Smooth muscle cell (in vitro differentiated cells): ENCODE data around the gene TRIP10. TPM values are rescaled to one million over a fixed set of nuclear protein-coding genes. Genes with fewer than 3 reads are reported as not detected.

Source experiments
- DNase-seq: peaks from one replicate; lab custom pipeline; 2025; ENCODE audit not compliant: unreplicated experiment; lab: John Stamatoyannopoulos, UW
- H2AFZ ChIP-seq: fragments of 200-600 bp; sonication (generic); 2 replicates; pipeline ENCODE4 v1.6.0; 2016; ENCODE audit warnings: antibody characterized with exemption, low read depth, mild to moderate bottlenecking
- H3F3A ChIP-seq: fragments of 200-600 bp; sonication (generic); 2 replicates; pipeline ENCODE4 v1.6.0; 2017; ENCODE audit warnings: antibody characterized with exemption, low read depth
- H3K27ac ChIP-seq: fragments of 200-600 bp; sonication (generic); 2 replicates; pipeline ENCODE4 v1.5.1; 2016; ENCODE audit warnings: low read depth, mild to moderate bottlenecking
- H3K27me3 ChIP-seq: fragments of 200-600 bp; sonication (generic); 2 replicates; pipeline ENCODE4 v1.6.1; 2016; ENCODE audit warnings: low read depth, mild to moderate bottlenecking
- H3K36me3 ChIP-seq: fragments of 200-600 bp; sonication (generic); 2 replicates; pipeline ENCODE4 v1.5.1; 2016; ENCODE audit warnings: low read depth
- H3K4me1 ChIP-seq: fragments of 200-600 bp; sonication (generic); 2 replicates; pipeline ENCODE4 v1.5.1; 2016; ENCODE audit warnings: low read depth
- H3K4me2 ChIP-seq: fragments of 200-600 bp; sonication (generic); 2 replicates; pipeline ENCODE4 v1.6.0; 2016; ENCODE audit warnings: mild to moderate bottlenecking
- H3K4me3 ChIP-seq: fragments of 200-600 bp; sonication (generic); 2 replicates; pipeline ENCODE4 v1.5.1; 2016; ENCODE audit warnings: mild to moderate bottlenecking
- H3K79me2 ChIP-seq: fragments of 200-600 bp; sonication (generic); 2 replicates; pipeline ENCODE4 v1.6.0; 2016; ENCODE audit warnings: low read depth, mild to moderate bottlenecking
- H3K9ac ChIP-seq: fragments of 200-600 bp; sonication (generic); 2 replicates; pipeline ENCODE4 v1.6.0; 2016; ENCODE audit warnings: low read depth
- H3K9me3 ChIP-seq: fragments of 200-600 bp; sonication (generic); replicated peaks from 2 replicates; pipeline ENCODE4 v1.5.1; 2016; ENCODE audit warnings: low read depth
- H4K20me1 ChIP-seq: fragments of 200-600 bp; sonication (generic); 2 replicates; pipeline ENCODE4 v1.6.0; 2016; ENCODE audit warnings: low read depth
- WGBS: methylation state at CpG from one replicate; pipeline ENCODE4 v1.1.7; 2016; ENCODE audit warnings: low lambda C conversion rate; 5-methylcytosine and 5-hydroxymethylcytosine counted together
- polyA plus RNA-seq: library from polyadenylated mRNA; unstranded; fragments of >200 nt; fragmentation: Nextera tagmentation; extraction: Ambion mirVana; gene quantifications from 2 replicates; pipeline ENCODE4 v1.2.1, GENCODE V29; 2016
- total RNA-seq: library from RNA; depleted of rRNA; stranded (reverse); fragments of >200 nt; gene quantifications from 2 replicates; pipeline ENCODE4 v1.2.3, GENCODE V29; 2014
- TF ChIP-seq, protein P1 (sequence below): fragments of 200-600 bp; sonication (generic); IDR thresholded peaks from 2 replicates; pipeline ENCODE4 v1.5.1; 2017; ENCODE audit warnings: borderline replicate concordance, mild to moderate bottlenecking, antibody characterized with exemption; ENCODE audit not compliant: insufficient read depth, poor library complexity, severe bottlenecking

Gene TRIP10
- total and polyA plus RNA-seq, 2 experiments from 2014 or later, result 55.0 to 67.8 TPM

DNA sequence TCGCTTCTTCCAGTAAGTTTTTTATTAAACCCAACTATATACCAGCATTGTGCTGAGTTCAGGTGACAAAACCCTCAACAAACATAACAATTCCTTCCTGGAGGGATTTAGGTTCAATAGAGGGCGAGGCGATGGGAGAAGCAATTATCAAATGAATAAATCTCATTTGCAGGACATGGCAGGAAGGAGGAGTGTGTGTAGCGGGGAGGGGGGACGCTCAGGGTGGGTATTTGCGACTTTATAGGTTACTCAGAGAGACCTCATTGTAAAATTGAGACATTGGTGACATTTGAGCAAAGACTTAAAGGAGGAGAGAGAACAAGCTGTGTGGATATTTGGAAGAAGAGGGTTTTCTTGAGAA, 22.9 kb upstream of the TRIP10 start:
- DNase-seq, result no peak
- no peaks in the 10 kb centered on the region for H3K79me2 ChIP-seq
- H3K4me3 ChIP-seq, result no peak overlapping the region
- H3K9me3 ChIP-seq, result no peaks in the 10 kb centered on the region
- no peak overlapping the region for H3K27ac ChIP-seq
- no peaks in the 10 kb centered on the region for H3K4me1 ChIP-seq
- no peaks in the 10 kb centered on the region for H4K20me1 ChIP-seq
- no peak overlapping the region for H2AFZ ChIP-seq
- H3K9ac ChIP-seq, result no peak overlapping the region
- H3K27me3 ChIP-seq, result peaks cover 4% of the 10 kb centered on the region
- no peak overlapping the region for H3K4me2 ChIP-seq
- H3K36me3 ChIP-seq, result no peaks in the 10 kb centered on the region
- H3F3A ChIP-seq, result no peaks in the 10 kb centered on the region
- TF ChIP-seq, protein P1, sequence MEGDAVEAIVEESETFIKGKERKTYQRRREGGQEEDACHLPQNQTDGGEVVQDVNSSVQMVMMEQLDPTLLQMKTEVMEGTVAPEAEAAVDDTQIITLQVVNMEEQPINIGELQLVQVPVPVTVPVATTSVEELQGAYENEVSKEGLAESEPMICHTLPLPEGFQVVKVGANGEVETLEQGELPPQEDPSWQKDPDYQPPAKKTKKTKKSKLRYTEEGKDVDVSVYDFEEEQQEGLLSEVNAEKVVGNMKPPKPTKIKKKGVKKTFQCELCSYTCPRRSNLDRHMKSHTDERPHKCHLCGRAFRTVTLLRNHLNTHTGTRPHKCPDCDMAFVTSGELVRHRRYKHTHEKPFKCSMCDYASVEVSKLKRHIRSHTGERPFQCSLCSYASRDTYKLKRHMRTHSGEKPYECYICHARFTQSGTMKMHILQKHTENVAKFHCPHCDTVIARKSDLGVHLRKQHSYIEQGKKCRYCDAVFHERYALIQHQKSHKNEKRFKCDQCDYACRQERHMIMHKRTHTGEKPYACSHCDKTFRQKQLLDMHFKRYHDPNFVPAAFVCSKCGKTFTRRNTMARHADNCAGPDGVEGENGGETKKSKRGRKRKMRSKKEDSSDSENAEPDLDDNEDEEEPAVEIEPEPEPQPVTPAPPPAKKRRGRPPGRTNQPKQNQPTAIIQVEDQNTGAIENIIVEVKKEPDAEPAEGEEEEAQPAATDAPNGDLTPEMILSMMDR, result no peak
- 59% methylated on average over 6 of the region's 6 CpGs for WGBS

DNA sequence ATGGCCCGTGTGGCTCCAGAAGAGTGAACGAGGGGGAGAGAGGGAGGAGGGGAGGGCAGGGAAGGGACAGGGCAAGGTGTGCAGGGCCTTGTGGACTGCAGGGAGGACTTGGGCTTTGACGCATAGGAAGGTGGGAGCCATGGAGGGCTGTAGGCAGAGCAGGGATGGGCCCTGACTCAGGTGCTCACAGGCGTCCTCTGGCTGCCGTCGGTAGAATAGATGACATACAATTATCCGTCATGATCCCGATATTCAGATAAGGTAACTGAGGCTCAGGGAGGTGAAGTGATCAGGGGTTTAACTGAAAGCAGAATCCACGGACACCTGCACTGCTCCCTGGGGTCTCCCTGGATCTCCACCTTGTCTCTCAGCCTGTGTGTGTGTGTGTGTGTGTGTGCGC, 22.4 kb upstream of the TRIP10 start:
- Histone ChIP-seq H3K9me3 (no peaks in the 10 kb centered on the region), H3K9ac (no peak overlapping the region), H2AFZ (no peak overlapping the region), H3K36me3 (no peaks in the 10 kb centered on the region), H3K27ac (no peak overlapping the region), H3K4me3 (no peak overlapping the region), H3K27me3 (no peaks in the 10 kb centered on the region), H4K20me1 (no peaks in the 10 kb centered on the region), H3F3A (no peaks in the 10 kb centered on the region), H3K79me2 (no peaks in the 10 kb centered on the region), H3K4me1 (no peaks in the 10 kb centered on the region), H3K4me2 (no peak overlapping the region)
- WGBS, result 74% methylated on average over 9 of the region's 10 CpGs
- no peak for DNase-seq
- TF ChIP-seq, protein P1, result no peak

DNA sequence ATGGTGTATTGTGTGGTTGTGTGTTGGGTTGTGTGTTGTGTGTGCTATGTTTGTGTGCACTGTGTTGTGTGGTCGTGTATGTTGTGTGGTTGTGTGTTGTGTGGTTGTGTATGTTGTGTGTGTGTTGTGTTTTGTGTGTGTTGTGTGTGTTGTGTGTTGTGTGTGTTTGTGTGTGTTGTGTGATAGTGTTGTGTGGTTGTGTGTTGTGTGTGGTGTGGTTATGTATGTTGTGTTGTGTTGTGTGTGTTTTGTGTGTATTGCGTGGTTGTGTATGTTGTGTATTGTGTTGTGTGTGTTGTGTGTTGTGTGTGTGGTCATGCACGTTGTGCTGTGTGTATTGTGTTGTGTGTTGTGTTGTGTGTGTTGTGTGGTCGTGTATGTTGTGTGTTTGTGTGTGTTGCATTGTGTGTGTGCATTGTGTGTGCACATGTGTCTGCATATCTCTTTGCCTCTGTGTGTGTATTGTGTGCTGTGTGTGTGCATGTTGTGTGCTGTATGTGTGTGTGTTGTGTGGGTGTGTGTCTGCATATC, 22.0 kb upstream of the TRIP10 start:
- no peak for DNase-seq
- Histone ChIP-seq H3K4me3 (no peak overlapping the region), H4K20me1 (no peaks in the 10 kb centered on the region), H3F3A (no peaks in the 10 kb centered on the region), H3K9ac (no peak overlapping the region), H3K36me3 (no peaks in the 10 kb centered on the region), H3K4me2 (no peak overlapping the region), H2AFZ (no peak overlapping the region), H3K27ac (no peak overlapping the region), H3K9me3 (no peaks in the 10 kb centered on the region), H3K4me1 (no peaks in the 10 kb centered on the region), H3K27me3 (no peaks in the 10 kb centered on the region), H3K79me2 (no peaks in the 10 kb centered on the region)
- 79% methylated on average over 4 of the region's 4 CpGs for WGBS
- TF ChIP-seq, protein P1, result no peak

DNA sequence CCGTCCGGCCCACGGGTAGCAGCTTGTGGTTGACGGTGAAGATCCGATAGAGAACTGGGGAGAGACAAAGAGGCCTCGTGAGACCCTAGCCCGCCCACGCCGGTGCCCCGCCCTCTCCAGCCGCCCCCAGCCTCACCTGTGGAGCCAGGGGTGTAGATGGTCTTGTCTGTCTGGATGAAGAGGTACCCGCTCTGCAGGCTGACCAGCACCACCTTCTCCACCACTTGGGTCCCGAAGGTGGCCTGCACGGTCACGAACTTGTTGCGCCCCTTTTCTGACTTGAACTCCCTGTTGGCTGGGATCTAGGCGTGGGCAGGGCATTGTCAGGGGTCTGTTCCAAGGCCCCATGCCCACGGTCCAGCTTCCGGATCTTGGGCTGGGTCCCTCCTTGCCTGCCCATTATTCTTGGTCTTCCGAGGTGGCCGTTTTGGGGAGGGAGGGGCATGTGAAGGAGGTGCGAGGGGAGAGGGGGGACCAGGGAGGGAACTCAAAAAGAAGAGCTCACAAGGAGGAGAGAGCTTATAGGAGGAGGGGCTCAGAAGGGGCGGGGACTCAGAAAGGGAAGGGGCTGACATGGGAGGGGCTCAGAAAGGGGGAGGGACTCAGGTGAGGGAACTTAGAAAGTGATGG, 21.3 kb upstream of the TRIP10 start:
- Histone ChIP-seq H4K20me1 (no peaks in the 10 kb centered on the region), H3K4me2 (no peak overlapping the region), H3K36me3 (no peaks in the 10 kb centered on the region), H3K79me2 (no peaks in the 10 kb centered on the region), H3F3A (no peaks in the 10 kb centered on the region), H3K9me3 (no peaks in the 10 kb centered on the region), H3K4me3 (no peak overlapping the region), H2AFZ (no peak overlapping the region), H3K9ac (no peak overlapping the region), H3K4me1 (no peaks in the 10 kb centered on the region), H3K27me3 (no peaks in the 10 kb centered on the region), H3K27ac (no peak overlapping the region)
- WGBS, result 82% methylated on average over 19 of the region's 23 CpGs
- DNase-seq, result no peak
- TF ChIP-seq, protein P1, result no peak
